Tibial artery (tissue), 4 donors: ENCODE measurements around the gene AQP6.
A peak's percentile ranks its signal among the peaks of the same experiment; 100 is the strongest.

ENCODE experiments used
- DNase-seq, 2 donors: peaks; one replicate each; pipeline ENCODE4 v3.0.0-alpha.2; 2019
- H3K27ac ChIP-seq, 2 donors: fragments of 200-600 bp; sonication (generic) in 1 of 2; 1 replicate in 1 of 2; 2 replicates in 1 of 2; pipeline ENCODE4 v1.5.1; 2018 to 2019; ENCODE audit warnings: mild to moderate bottlenecking in 1 of 2
- H3K27me3 ChIP-seq, 2 donors: fragments of 200-600 bp; sonication (generic) in 1 of 2; one replicate each; pipeline versions ENCODE4 v1.5.1 to v1.6.0; 2016 to 2019
- H3K36me3 ChIP-seq, 3 donors: fragments of 200-600 bp; sonication (generic) in 2 of 3; one replicate each; pipeline ENCODE4 v1.5.1; 2016 to 2019; ENCODE audit warnings: mild to moderate bottlenecking in 2 of 3
- H3K4me1 ChIP-seq, 4 donors: fragments of 200-600 bp; sonication (generic) in 2 of 4; 1 replicate in 3 of 4; 2 replicates in 1 of 4; pipeline ENCODE4 v1.5.1; 2016 to 2019
- H3K4me3 ChIP-seq, 2 donors: fragments of 200-600 bp; sonication (generic) in 1 of 2; 1 replicate in 1 of 2; 2 replicates in 1 of 2; pipeline ENCODE4 v1.5.1; 2018 to 2019; ENCODE audit warnings: mild to moderate bottlenecking in 2 of 2
- H3K9me3 ChIP-seq, 3 donors: fragments of 200-600 bp; sonication (generic) in 1 of 3; one replicate each; pipeline ENCODE4 v1.5.1; 2016 to 2019
- intact Hi-C: fragments of 100-400 bp; cut with DNase I; formaldehyde crosslinking; loops from one replicate; pipeline ENCODE4 v1.15.0; 2023; ENCODE audit warnings: low total_unique reads
- TF ChIP-seq, protein P1 (sequence below), 2 experiments: fragments of 200-600 bp in 1 of 2; fragments of 450-650 bp in 1 of 2; IDR thresholded peaks; one replicate each; pipeline ENCODE4 v1.5.1; 2017 to 2019; ENCODE audit warnings: antibody characterized with exemption in 2 of 2, mild to moderate bottlenecking in 1 of 2, moderate library complexity in 1 of 2

The AQP6 gene, protein sequence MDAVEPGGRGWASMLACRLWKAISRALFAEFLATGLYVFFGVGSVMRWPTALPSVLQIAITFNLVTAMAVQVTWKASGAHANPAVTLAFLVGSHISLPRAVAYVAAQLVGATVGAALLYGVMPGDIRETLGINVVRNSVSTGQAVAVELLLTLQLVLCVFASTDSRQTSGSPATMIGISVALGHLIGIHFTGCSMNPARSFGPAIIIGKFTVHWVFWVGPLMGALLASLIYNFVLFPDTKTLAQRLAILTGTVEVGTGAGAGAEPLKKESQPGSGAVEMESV

DNA sequence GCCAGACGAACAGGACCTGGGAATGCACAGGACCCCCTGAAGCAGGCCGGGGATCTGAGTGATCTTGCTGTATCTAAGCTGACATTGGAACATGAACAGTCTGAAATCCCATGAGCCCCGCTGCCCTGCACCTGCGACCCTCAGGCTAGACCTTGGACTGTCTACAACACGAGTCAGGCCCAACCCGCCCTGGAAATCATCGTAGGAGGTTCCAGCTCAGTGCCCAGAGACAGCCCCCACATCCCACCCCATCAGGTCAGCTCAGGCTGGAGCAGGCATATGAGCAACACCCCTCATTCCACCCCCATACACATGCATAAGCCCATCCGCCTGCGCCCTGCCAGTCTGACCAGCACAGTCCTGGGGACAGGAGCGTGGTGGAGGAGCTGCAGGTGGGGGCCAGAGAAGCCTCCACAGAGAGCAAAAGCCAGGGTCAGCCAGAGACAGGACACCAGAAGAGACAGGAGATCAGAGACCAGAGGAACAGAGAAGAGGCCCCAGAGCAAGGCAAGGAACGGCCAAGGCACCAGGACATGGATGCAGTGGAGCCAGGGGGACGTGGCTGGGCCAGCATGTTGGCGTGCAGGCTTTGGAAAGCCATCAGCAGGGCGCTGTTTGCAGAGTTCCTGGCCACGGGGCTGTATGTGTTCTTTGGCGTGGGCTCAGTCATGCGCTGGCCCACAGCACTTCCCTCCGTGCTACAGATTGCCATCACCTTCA, at the start of gene AQP6:
Gene AQP6 (plus strand): TSS at position 307 of the 720 bp plus-strand sequence. CDS start 227 bp downstream, at position 534.
- no peak within 1 kb of the TSS for H3K4me3 ChIP-seq
- H3K27ac ChIP-seq = no peak within 1 kb of the TSS
- H3K4me1 ChIP-seq = peaks cover 0 to 17% (median 13%) of the 10 kb centered on the region in 4 donors
- TF ChIP-seq, protein P1, sequence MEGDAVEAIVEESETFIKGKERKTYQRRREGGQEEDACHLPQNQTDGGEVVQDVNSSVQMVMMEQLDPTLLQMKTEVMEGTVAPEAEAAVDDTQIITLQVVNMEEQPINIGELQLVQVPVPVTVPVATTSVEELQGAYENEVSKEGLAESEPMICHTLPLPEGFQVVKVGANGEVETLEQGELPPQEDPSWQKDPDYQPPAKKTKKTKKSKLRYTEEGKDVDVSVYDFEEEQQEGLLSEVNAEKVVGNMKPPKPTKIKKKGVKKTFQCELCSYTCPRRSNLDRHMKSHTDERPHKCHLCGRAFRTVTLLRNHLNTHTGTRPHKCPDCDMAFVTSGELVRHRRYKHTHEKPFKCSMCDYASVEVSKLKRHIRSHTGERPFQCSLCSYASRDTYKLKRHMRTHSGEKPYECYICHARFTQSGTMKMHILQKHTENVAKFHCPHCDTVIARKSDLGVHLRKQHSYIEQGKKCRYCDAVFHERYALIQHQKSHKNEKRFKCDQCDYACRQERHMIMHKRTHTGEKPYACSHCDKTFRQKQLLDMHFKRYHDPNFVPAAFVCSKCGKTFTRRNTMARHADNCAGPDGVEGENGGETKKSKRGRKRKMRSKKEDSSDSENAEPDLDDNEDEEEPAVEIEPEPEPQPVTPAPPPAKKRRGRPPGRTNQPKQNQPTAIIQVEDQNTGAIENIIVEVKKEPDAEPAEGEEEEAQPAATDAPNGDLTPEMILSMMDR (IDR thresholded peaks at IDR 0.05) = no peak
- peaks cover 0 to 30% of the 10 kb centered on the region in 2 donors for H3K27me3 ChIP-seq
- DNase-seq = peak in 1 of 2 donors; percentile 61
- intact Hi-C loops = no loop called here
- no peaks in the 10 kb centered on the region for H3K36me3 ChIP-seq
- H3K9me3 ChIP-seq = no peaks in the 10 kb centered on the region

DNA sequence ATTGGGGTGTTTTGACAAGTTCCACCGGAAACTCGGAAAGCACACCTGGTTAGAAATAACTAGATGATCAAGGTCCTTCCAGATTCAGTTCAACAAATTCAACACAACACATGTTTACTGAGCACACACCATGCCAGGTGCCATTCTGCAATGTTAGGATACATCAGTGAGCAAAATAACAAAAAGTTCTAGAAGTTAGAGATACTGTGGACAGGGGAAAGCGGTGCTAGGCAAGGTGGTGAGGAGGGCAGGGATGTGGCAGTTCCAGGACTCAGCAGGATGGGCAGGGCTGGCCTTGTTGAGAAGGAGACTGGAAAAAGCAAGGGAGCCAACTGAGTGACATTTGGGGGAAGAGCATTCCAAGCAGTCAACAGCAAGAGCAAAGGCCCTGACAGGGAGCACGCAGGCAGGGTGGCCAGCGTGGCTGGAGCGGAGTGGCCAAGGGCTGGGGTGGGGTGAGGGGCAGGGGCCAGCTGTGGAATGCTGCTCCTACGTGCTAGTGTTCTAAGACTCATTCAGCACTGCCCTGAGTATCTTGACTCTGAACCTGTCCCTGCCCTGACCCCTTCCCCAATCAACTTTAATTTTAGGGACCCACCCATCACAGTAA, 49.6 kb upstream of the AQP6 start:
- Histone ChIP-seq H3K4me1 (peaks cover 0 to 8% (median 0%) of the 10 kb centered on the region in 4 donors), H3K4me3 (no peak overlapping the region), H3K36me3 (no peaks in the 10 kb centered on the region), H3K27me3 (peaks cover 0 to 2% of the 10 kb centered on the region in 2 donors), H3K27ac (no peak overlapping the region), H3K9me3 (no peaks in the 10 kb centered on the region)
- peak in 1 of 2 donors; percentile 32 for DNase-seq
- intact Hi-C loops = no loop called here
- TF ChIP-seq, protein P1 (IDR thresholded peaks at IDR 0.05) = no peak

DNA sequence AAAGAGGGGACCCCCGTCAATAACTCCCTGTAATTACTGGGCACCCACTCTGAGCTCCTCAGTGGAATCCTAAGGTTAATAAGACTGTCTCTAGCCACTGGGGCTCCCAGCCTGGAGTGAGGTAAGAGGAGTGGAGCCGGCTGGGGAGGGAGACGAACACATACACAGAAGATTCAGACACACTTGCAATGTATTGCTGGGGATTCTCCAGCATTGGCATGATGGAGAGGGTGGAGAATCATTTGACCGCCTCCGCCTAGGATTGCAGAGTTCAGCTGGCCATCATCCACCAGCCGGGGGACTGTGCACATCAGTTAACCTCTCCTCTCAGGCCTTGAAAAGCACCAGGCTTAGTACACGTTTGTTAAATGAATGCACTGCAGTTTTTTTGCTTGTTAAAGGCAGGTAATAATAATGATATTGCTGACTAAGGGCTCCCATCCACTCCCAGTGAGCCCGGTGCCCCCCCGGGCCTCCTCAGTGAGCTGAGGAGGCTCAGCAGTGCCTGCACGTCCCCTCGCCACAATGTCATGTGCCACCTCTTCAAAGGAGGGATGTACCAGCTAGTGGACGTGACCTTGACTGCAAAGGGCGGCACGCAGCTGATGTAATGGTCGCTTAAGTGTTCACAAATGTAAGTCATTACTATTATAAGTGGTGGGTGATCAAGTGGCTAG, 48.7 kb upstream of the AQP6 start:
- DNase-seq = peak in 1 of 2 donors; percentile 51
- intact Hi-C loops = no loop called here
- H3K27me3 ChIP-seq = no peaks in the 10 kb centered on the region
- TF ChIP-seq, protein P1 (IDR thresholded peaks at IDR 0.05) = no peak
- no peaks in the 10 kb centered on the region for H3K36me3 ChIP-seq
- no peak overlapping the region for H3K4me3 ChIP-seq
- H3K9me3 ChIP-seq = no peaks in the 10 kb centered on the region
- H3K4me1 ChIP-seq = peaks cover 0 to 8% (median 0%) of the 10 kb centered on the region in 4 donors
- H3K27ac ChIP-seq = no peak overlapping the region

DNA sequence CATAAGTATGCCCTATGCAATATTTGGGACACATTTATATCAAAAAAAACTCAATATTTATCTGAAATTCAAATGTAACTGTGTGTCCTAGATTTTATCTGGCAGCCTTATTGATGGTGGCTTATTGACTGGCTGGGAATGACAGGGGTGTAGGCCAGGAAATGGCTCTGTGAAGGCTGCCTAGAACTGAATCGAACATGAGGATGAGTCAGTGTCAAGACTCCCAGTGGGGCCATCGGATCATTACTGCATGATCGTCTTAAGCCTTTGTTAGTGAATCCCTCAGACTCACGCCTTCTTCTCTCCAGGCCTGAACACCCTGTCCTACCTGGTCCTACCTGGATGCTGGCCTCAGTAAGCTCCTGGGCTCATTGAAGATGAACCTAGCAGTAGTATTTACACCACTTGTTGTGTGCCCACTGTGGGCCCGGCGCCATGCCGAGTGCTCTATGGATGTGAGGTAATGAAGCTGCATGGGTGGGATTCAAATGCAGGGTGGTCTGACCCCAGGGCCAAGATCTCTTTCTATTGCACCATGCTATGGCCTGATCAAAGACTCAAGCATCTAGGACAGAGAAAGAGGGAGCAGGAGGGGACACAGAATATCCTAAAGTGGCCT, 48.0 kb upstream of the AQP6 start:
- H3K36me3 ChIP-seq = no peaks in the 10 kb centered on the region
- H3K27me3 ChIP-seq = peaks cover 0 to 3% of the 10 kb centered on the region in 2 donors
- no peak overlapping the region for H3K4me3 ChIP-seq
- DNase-seq = no peak
- TF ChIP-seq, protein P1 (IDR thresholded peaks at IDR 0.05) = no peak
- H3K9me3 ChIP-seq = no peaks in the 10 kb centered on the region
- H3K4me1 ChIP-seq = peaks cover 0 to 8% (median 0%) of the 10 kb centered on the region in 4 donors
- H3K27ac ChIP-seq = no peak overlapping the region
- intact Hi-C loops = no loop called here
